Left cardiac atrium (tissue), 4 donors: ENCODE results near the gene GRIN1. TPM values are rescaled to one million over a fixed set of nuclear protein-coding genes. Genes with fewer than 3 reads are reported as not detected.
A peak's percentile ranks its signal among the peaks of the same experiment; 100 is the strongest.

ENCODE experiments used
- ATAC-seq, 2 donors: fragments of 200-7000 bp; cut with Tn5 transposase; one replicate each; pipeline ENCODE4 v1.9.1; 2020; ENCODE audit warnings: mild to moderate bottlenecking in 2 of 2, moderate library complexity in 2 of 2
- DNase-seq: peaks from one replicate; pipeline ENCODE4 v3.0.0-alpha.2; 2020
- intact Hi-C, 2 donors: fragments of 100-400 bp; cut with DNase I; formaldehyde crosslinking; loops; one replicate each; pipeline versions ENCODE4 v1.14.1 to v1.15.1; 2022 to 2023
- microRNA-seq, 2 donors: library from miRNA; unstranded; fragments of <30 nt; microRNA quantifications; one replicate each; pipeline ENCODE4 v1.2.0, GENCODE V29; 2020
- total RNA-seq, 2 donors: library from RNA; stranded (reverse); fragmentation: NEBNext Ultra II Directional; extraction: Animal tissue kit (Norgen Biotek cat#: 25700); gene quantifications; one replicate each; pipeline ENCODE4 v1.2.1, GENCODE V29; 2021
- donor health status: DM: no; HTN: yes; CAD: no.
- donor health status: DM: no; HTN: yes; CAD: no; lungs with severe emphysema.
- donor health status: DM: yes; HTN: yes; CAD: no.
- donor health status: Dilated cardiomyopathy.

Gene GRIN1
- total RNA-seq, 2 donors from 2014 or later, result not detected

DNA sequence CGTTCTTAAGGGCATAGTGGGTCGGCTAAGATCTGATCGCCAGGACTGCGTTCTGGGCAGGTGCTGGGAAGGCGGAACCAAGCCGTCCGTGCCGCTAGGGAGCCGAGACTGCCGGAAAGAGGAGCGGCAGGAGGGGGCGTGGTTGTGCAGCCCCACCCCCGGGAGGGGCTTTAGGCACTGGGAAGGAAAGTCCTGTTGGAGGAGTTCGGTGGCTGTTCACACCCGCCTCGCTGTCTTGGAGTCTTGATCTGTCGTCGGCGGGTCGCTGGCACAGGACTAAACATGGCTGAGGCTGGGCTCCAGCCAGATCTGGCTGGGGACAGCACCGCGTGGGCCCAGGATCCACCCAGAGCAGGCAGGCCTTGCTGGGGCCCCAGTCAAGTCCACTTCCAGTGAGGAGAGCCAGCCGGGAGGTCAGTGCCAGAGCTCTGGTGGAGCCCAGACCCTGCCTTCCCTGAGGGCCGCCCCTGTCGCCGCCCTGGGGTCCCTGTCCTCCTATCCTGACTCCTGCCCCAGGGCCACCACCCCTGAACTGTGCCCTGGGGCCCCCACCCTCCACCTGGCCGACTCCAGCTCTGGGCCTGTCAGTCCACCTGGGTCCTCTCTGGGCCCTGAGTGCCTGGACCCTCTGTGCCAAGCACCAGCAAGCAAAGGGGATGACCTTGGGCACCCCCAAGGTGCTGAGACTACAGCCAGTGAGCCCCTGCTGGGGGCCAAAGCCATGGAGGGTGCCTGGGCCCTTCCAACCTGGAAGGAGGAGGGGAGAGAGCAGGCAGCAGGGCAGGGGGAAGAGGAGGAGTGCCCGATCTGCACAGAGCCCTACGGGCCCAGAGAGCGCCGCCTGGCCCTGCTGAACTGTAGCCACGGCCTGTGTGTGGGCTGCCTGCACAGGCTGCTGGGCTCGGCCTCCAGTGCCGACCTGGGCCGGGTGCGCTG is 78.6 kb downstream of the GRIN1 start:
- intact Hi-C loops, result no loop called here
- ATAC-seq, result peak; percentile 33 to 70
- peak; percentile 69 for DNase-seq

GRCh38 chr9:137218212-137218753 is 79.3 kb downstream of the GRIN1 start:
- intact Hi-C loops, result no loop called here
- DNase-seq (no peak), ATAC-seq (no peak)

Small RNA genes within 50 kb of the gene (microRNA-seq; reads per million reads assigned to microRNA genes)
- gene MIR3621, result 0 reads per million in 2 donors

Other genes starting within 250 kb of the GRIN1 start
- 100 to 1,000 TPM in 1 of 2 donors, 10 to 100 TPM in 1; 98.4 to 130 TPM for gene FBXW5, start 194.4 kb upstream of the GRIN1 start, total RNA-seq
- gene C8G, start 193.9 kb upstream of the GRIN1 start, total RNA-seq, result 1 to 10 TPM in 1 of 2 donors, under 1 TPM in 1; 0.88 to 3.5 TPM
- gene LCN12, start 186.9 kb upstream of the GRIN1 start, total RNA-seq, result 10 to 100 TPM in 1 of 2 donors, 1 to 10 TPM in 1; 7.0 to 11.9 TPM
- 1,000 to 10,000 TPM; 3,329 to 4,014 TPM for gene PTGDS, start 161.7 kb upstream of the GRIN1 start, total RNA-seq
- gene LCNL1, start 156.2 kb upstream of the GRIN1 start, total RNA-seq, result 1 to 10 TPM; 6.4 to 9.6 TPM
- 10 to 100 TPM; 25.4 to 30.2 TPM for gene PAXX, start 146.7 kb upstream of the GRIN1 start, total RNA-seq
- 1 to 10 TPM; 2.6 to 8.5 TPM for gene CLIC3, start 142.6 kb upstream of the GRIN1 start, total RNA-seq
- 10 to 100 TPM; 30.0 to 33.2 TPM for gene ABCA2, start 110.9 kb upstream of the GRIN1 start, total RNA-seq
- under 1 TPM; 0.24 to 0.35 TPM for gene FUT7, start 107.1 kb upstream of the GRIN1 start, total RNA-seq
- gene NPDC1, start 93.0 kb upstream of the GRIN1 start, total RNA-seq, result 10 to 100 TPM; 75.4 to 87.3 TPM
- 1 to 10 TPM in 1 of 2 donors, under 1 TPM in 1; 0.60 to 2.2 TPM for gene ENTPD2, start 85.1 kb upstream of the GRIN1 start, total RNA-seq
- gene SAPCD2, start 68.6 kb upstream of the GRIN1 start, total RNA-seq, result under 1 TPM; 0.39 to 0.44 TPM
- 10 to 100 TPM; 13.5 to 14.0 TPM for gene UAP1L1, start 61.6 kb upstream of the GRIN1 start, total RNA-seq
- gene MAN1B1, start 52.2 kb upstream of the GRIN1 start, total RNA-seq, result 10 to 100 TPM; 21.9 to 28.8 TPM
- 100 to 1,000 TPM; 176 to 198 TPM for gene DPP7, start 24.4 kb upstream of the GRIN1 start, total RNA-seq
- not detected for gene LRRC26, start 30.9 kb downstream of the GRIN1 start, total RNA-seq
- not detected for gene TMEM210, start 32.9 kb downstream of the GRIN1 start, total RNA-seq
- 10 to 100 TPM; 31.2 to 32.5 TPM for gene ANAPC2, start 49.4 kb downstream of the GRIN1 start, total RNA-seq
- gene SSNA1, start 49.5 kb downstream of the GRIN1 start, total RNA-seq, result 10 to 100 TPM; 53.1 to 55.1 TPM
- 10 to 100 TPM in 1 of 2 donors, 1 to 10 TPM in 1; 7.6 to 11.4 TPM for gene TPRN, start 61.6 kb downstream of the GRIN1 start, total RNA-seq
- 10 to 100 TPM; 32.9 to 34.5 TPM for gene TMEM203, start 66.5 kb downstream of the GRIN1 start, total RNA-seq
- gene NDOR1, start 66.5 kb downstream of the GRIN1 start, total RNA-seq, result 1 to 10 TPM; 5.9 to 6.5 TPM
- gene RNF208, start 83.1 kb downstream of the GRIN1 start, total RNA-seq, result 10 to 100 TPM; 15.6 to 18.1 TPM
- gene CYSRT1, start 86.0 kb downstream of the GRIN1 start, total RNA-seq, result under 1 TPM in 1 of 2 donors, not detected in 1; 0.62 TPM
- not detected for gene RNF224, start 88.3 kb downstream of the GRIN1 start, total RNA-seq
- not detected for gene SLC34A3, start 91.7 kb downstream of the GRIN1 start, total RNA-seq
- 100 to 1,000 TPM; 324 to 437 TPM for gene TUBB4B, start 102.1 kb downstream of the GRIN1 start, total RNA-seq
- under 1 TPM in 1 of 2 donors, not detected in 1; 0.59 TPM for gene STPG3, start 112.1 kb downstream of the GRIN1 start, total RNA-seq
- gene NELFB, start 116.2 kb downstream of the GRIN1 start, total RNA-seq, result 10 to 100 TPM; 35.1 to 38.1 TPM
- 1 to 10 TPM; 6.2 to 9.4 TPM for gene TOR4A, start 138.6 kb downstream of the GRIN1 start, total RNA-seq
- 10 to 100 TPM in 1 of 2 donors, 1 to 10 TPM in 1; 4.9 to 11.5 TPM for gene NRARP, start 163.1 kb downstream of the GRIN1 start, total RNA-seq